GM18526 (cell line): ENCODE results near the gene FOLR2.

Experiments used
- POLR2A ChIP-seq: IDR thresholded peaks from 3 replicates; pipeline ENCODE4 v1.6.1; 2011; ENCODE audit not compliant: insufficient read length; ENCODE audit errors: extremely low read depth

The FOLR2 gene

DNA sequence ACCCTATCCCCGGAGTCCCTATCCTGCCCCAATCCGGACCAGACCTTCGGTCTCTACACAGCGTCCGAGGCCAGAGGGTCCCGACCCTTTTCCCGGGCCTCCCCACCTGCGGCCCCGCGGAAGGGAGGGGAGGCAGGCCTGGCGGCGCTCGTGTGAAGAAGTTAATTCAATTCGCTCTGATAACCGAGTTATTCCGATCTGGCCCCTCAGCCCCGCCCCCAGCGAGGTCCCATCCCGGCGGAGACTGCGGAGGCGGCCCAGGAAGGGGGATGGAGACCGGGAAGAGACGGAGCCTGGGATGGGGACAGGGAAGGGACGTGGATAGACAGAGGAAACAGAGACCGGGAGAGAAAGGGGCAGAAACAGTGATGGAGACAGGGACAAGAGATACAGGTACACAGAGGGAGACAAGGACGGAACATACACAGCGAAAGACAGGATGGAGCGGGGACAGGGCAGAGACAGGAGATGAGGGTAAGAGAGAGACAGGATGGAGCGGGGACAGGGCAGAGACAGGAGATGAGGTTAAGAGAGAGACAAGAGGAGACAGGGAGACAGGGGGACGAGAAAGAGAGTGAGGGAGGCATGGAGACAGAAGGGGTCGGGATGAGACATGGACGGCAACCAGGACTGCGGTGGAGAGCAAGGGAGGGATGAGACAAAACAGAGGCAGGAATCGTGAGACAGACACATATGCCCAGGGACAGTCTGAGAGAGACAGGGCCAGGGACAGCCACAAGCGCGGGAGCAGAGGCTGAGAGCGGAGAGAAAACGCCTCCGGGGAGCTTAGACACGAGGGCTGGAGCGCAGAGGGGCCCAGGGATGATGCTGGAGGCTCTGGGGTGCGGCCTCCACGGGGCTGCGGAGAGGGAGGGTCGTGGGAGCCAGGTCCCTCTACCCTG, 28.0 kb downstream of the FOLR2 start:
- no peak for TF ChIP-seq POLR2A

DNA sequence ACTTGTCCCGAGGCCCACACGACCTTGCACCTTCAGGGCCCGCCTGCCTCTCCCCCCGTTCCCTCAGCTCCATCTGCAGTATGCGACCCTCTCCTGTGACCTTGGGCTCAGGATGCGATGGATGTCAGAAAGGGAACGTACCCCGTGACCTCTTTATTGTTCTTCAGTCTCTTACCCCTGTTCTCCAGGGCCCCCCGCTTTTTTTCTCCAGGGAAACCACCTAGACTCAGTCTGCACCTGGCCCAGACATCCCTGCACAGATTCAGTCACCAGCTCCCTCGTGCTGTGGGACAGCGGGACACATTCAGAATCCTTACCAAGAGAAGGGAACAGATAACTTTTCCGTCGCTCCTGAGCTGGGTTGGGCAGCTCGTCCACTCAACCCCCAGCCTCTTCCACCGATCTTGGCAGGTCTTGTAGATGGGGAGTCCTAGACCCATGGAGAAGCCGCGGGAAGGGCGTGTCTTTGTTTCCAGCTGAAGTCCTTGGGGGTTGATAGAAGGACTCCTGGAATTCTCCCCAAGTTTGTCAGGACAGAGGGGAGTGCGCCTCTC, 28.7 kb downstream of the FOLR2 start:
- TF ChIP-seq POLR2A: no peak

DNA sequence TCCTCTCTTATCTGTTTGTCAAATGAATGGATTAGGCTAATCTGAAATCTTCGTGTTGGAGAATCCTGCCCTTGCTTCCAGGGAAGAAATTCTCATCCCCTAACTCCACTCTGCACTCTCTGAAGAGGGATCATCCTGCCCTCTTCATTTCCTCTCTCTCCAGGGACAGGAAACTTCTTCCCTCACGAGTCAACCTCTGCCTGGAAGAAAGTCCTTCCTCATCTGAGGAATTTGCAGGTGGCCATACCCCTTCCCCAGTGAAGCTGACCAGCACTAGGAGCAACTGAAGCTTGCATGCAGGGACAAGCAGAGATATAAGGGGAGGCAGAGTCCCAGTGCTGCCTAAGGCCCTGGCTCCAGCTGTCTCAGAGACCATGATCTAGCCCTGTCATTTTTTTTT, 31.0 kb downstream of the FOLR2 start:
- TF ChIP-seq POLR2A: no peak

DNA sequence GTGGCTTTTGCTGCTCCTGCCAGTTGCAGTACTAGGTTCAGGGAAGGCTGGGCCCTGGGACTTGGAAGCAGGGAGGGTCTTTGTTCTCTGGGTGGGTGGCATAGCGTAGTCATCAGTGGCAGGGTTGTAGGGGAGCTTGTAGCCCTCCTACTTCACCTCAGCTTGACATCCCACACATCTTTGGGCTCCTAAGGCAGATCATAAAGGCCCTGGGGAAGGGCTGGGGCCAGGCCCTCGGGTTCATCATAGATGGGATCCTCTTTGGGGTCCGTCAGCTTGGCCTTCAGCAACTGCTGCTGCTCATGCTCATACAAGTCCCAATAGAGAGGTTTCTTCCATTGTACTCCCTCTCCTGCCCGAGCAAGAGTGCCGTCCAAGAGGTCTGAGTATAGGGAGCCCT, 33.4 kb downstream of the FOLR2 start:
- TF ChIP-seq POLR2A: no peak

DNA sequence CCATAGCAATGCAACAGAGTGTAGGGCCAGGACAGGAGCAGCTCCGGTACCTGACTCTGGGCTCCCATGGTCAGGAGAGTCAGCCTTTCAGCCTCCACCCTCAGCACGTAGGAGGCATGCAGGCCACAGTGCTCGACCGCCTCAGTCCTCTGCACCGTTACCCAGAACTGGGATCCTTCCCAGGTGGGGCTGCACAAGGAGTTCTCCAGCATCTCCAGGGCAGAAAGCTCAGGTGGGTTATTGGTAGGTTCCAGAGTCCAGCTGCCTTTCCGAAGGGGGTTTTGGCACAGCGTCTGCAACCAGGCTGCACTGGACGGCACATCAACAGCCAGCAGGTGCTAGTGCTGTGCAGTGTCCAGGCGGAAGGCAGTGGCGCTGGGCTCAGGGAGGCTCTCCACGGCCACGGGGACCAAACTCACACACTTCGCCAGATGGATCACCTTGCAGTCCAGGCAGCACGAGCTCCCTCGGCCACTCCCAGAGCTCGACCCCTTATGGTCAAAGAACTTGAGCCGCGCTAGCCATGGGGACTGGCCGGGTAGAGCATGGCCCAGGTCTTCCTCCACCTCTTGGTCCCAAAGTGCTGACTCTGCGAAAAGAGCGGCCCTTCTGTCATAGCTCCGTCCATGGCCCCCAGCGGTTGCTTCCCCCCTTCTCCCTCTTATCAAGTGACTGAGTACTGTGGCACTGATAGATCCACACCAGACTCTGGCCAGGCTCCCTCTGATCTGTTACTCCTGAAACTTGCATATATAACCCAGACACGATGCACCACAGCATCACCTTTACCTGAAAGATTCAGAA, 34.3 kb downstream of the FOLR2 start:
- TF ChIP-seq POLR2A: no peak

DNA sequence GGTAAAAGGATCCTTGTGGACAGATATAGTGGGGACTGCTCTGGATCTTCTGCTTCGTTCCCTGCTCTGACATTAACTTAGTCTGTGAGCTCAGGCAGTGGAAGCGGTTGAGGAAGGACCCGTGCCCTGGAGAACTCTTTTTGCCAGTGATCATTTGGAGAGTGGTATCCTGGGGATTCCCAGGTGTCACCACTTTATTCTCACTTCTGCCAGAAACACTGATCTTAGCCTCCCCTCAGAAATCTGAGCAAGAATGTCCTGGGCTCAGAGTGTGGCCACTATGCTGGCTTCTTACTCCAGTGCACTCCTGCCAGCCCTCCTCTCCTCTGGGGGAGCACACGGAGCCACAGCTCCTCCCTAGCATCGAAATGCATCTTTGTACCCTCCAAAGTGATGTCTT, 35.0 kb downstream of the FOLR2 start:
- no peak for TF ChIP-seq POLR2A

DNA sequence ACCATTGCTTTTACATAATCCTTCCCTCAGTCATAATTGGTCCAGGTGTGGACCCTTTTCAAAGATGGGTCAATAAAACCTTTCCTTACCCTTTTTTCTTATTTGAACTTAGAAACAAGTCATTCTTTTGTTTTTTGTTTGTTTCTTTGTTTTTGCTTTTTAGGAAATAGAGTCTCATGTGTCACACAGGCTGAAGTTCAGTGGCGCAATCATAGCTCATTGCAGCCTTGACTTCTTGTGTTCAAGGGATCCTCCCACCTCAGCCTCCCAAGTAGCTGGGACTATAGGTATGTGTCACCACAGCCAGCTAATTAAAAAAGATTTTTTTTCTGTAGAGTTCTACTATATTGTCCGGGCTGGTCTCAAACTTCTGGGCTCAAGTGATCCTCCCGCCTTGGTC, 36.8 kb downstream of the FOLR2 start:
- TF ChIP-seq POLR2A: no peak

DNA sequence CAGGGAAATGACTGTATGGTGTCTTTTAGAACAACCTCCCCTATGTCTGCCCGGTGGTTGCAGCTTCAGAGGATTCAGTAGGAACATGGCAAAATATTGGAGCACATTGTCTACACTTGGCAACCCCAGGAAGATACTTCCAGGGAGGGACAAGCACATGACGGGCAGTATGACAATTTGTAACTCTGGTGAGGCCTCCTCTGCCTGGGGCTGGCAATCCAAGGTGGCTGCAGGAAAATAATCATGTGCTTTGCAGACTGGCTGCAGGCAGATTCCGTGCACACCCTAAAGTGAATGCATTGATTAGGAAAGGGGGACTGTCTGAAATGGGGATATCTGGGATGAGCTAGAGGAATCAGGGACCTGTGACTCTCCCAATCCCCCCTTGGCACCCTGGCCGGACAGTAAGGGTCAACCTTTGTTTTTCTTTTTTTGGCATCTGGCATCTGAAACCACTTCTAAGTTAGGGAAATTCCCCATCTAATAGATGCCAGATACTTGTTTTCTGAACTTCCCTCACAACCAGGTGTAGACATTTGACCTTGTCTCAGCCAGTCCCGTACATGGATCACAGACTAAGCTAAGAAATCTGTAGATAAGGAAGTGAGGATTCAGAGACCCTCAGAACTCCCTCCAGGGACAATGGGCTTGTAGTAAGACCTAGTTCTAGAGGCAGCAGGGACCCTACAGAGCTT, 37.9 kb downstream of the FOLR2 start:
- no peak for TF ChIP-seq POLR2A

DNA sequence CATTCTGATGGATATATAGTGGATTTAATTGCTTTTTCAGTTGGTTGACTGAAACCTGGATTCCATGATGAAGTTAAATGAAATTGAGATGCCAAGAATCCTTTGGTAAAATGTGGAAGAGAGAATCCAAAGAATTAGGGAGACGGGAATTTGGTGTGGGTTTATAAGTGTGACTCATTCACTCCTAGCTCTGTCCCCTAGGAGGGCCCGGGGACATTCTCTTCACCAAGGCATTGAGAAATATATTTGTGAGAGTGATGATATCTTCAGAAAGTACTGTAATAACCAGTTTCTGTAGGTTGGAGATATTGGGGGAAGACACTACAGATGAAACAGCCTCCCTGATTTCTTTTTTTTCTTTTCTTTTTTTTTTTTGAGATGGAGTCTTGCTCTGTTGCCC, 41.0 kb downstream of the FOLR2 start:
- no peak for TF ChIP-seq POLR2A

DNA sequence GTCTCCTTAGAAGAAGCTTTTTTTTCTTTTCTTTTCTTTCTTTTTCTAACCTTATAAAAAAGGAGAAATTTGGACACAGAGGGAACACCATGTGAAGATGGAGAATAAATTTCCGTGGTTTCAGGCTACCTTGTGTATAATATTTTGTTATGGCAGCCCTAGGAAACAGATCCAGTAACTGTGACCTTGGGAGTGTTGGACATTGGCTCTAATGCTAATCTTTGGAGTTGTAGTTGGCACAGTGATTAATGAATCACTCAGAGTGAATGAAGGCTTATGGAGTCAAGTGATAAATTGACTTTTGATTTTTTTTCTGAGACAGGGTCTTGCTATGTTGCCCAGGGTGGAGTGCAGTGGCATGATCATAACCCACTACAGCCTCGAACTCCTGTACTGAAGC, 42.9 kb downstream of the FOLR2 start:
- no peak for TF ChIP-seq POLR2A

DNA sequence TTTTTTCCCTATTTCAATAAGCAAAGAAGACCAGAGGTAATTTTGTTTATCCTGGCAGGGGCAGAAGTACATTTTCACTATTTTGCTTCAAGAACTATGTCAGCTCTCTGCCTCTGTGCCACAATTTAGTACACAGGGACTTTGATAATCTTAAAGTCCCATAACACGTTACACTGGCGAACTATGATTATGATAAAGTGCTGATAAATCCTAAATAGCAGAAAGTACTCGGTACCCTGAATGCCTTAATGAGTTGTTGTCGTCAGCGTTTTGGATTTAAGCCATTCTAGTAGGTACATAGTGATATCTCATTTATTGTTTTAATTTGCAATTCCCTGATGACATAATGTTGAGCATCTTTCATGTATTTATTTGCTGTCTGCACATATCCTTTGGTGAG, 44.0 kb downstream of the FOLR2 start:
- no peak for TF ChIP-seq POLR2A

DNA sequence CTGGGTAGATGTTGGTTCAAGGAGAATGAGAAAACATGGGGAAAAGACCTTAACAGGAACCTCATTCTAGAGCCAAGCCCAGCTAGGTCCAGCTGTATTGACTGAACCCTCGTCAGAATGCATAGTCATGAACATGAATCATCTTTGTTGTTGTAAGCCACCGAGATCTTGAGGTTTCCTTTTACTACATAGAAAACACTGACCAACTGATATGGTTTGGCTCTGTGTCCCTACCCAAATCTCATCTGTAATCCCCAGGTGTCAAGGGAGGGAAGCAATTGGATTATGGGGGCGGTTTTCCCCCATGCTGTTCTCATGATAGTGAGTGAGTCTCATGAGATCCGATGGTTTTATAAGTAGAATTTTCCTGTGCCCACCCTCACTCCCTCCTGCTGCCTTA, 46.8 kb downstream of the FOLR2 start:
- no peak for TF ChIP-seq POLR2A

DNA sequence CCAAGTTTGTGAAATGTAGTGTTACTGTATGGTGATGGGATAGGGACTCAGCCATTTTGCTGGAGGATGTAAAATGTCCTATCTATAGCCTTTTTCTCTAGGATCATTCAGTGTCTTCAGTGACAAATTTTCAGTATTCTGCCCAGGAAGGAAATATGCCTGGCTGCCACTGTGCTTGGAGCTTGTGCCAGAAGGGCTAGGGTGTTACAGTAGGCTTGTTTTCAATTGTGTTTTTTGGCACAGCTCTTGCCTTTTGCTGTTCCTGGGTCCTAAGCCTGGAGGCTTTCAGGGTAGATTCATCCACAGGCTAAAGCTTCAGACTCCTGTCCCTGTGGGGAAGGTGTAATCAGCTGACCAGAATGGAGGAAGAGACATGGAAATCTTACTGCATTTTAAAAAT, 49.4 kb downstream of the FOLR2 start:
- TF ChIP-seq POLR2A: no peak

DNA sequence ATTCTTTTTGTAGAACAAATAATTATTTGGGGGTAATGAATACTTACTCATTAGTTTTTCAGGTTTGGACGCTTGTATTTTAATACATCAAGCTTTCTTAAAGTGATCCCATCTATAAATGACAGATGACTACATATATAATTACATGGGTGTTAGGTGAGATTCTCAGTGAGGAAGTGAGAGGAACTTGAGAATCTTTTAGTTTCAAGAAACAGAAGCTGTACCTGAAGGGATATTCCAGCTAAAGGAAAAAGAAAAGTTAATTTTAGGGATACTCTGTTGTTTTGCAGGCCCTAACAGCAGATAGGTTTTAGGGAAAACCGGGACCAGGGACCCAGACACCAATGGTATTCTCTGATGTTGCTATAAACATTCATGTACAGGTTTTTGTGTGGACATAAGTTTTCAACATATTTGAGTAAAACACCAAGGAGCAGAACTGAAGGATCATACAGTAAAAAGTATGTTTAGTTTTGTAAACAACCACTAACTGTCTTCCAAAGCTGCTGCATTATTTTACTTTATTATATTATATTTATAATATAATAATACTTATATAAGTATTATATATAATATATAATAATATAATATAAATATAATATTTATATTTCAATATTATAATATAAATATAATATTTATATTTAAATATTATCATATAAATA, 51.5 kb downstream of the FOLR2 start:
- no peak for TF ChIP-seq POLR2A
